ENCODE data around the gene DLG2. TPM values are rescaled to one million over a fixed set of nuclear protein-coding genes. Genes with fewer than 3 reads are reported as not detected.

The DLG2 gene
- total RNA-seq, 1 donor from 2014 or later: 2.4 TPM

DNA sequence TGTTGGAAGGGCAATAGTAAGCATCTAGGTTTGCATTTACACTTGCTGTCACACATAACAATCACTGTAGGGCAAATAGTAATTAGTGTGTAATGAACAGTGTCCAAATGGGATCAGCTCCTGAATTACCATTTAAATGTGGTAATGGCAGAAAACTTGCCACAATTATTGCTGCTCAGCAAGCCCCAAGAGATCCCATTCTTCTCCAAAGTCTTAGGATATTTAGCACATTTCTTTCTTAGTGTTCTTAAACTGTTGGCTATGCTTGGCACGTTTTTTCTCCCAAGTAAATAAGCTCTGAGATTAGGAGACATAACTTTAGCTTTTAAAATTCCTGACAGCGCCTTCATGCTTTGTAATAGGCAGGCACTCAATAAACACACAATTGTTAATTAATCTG lies 1037.0 kb downstream of the DLG2 start:
- Mint-ChIP-seq H3K4me3 (ENCODE audit: low read depth) (no peak overlapping the region), H3K27me3 (peaks cover 4% of the 10 kb centered on the region), H3K27ac (no peak overlapping the region), H3K4me1 (ENCODE audit: low read depth) (peaks cover 16% of the 10 kb centered on the region), H3K9me3 (ENCODE audit: low read depth) (no peaks in the 10 kb centered on the region), H3K36me3 (ENCODE audit: insufficient read depth) (no peaks in the 10 kb centered on the region)
- TF ChIP-seq, protein P1, sequence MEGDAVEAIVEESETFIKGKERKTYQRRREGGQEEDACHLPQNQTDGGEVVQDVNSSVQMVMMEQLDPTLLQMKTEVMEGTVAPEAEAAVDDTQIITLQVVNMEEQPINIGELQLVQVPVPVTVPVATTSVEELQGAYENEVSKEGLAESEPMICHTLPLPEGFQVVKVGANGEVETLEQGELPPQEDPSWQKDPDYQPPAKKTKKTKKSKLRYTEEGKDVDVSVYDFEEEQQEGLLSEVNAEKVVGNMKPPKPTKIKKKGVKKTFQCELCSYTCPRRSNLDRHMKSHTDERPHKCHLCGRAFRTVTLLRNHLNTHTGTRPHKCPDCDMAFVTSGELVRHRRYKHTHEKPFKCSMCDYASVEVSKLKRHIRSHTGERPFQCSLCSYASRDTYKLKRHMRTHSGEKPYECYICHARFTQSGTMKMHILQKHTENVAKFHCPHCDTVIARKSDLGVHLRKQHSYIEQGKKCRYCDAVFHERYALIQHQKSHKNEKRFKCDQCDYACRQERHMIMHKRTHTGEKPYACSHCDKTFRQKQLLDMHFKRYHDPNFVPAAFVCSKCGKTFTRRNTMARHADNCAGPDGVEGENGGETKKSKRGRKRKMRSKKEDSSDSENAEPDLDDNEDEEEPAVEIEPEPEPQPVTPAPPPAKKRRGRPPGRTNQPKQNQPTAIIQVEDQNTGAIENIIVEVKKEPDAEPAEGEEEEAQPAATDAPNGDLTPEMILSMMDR (IDR thresholded peaks at IDR 0.05; ENCODE audit: unreplicated experiment): no peak
- no peak for DNase-seq (ENCODE audit: low spot score, unreplicated experiment)

DNA sequence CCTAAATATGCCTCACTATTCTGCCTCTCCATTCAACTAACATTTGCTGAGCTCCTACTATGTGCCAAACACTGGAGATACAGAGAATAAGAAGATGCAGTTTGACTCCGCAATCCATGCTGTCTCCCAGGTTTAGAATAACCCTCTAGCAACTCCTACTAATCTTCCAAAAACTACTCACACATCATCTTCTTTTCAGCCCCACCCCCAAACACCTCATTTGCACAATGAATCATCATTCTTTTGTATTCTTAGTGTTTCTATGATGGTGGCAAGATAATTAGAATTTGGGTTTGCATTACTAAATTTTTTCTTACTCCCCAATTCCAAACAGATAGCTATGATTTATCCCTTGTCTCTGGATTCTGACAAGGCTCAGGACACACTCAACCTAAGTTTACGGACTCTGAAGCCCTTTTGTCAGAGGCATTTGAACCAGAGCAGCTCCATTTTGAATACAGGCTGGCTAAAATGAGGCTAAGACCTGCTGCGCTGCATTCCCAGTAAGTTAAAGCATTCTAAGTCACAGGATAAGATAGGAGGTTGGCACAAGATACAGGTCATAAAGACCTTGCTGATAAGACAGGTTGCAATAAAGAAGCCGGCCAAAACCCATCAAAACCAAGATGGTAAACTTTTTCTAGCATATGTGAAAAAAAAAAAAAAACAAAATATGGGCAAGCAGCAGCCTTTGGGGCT lies 1038.9 kb downstream of the DLG2 start:
- no peak for DNase-seq (ENCODE audit: low spot score, unreplicated experiment)
- Mint-ChIP-seq H3K4me1 (ENCODE audit: low read depth) (peaks cover 16% of the 10 kb centered on the region), H3K27me3 (peaks cover 4% of the 10 kb centered on the region), H3K36me3 (ENCODE audit: insufficient read depth) (no peaks in the 10 kb centered on the region), H3K9me3 (ENCODE audit: low read depth) (no peaks in the 10 kb centered on the region), H3K27ac (no peak overlapping the region), H3K4me3 (ENCODE audit: low read depth) (no peak overlapping the region)
- TF ChIP-seq, protein P1 (IDR thresholded peaks at IDR 0.05; ENCODE audit: unreplicated experiment): no peak

DNA sequence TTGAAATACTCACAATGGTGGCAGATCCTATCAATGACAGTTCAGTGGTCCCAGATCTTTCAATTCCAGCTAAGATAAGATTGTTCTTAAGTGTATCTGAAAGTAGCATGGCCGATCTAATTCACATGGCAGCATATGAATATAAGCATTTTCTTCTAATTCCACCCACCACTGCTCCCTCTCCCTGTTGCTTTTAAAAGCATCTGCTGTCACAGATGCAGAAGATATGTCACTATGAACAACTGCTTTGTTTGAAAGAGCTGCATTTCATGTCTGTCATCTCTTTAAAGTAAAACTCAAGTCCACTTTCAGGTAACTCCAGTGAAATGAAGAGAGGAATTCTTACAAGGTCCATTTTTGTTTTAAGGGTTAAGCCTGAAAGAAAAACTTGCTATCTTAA lies 1044.0 kb downstream of the DLG2 start:
- H3K4me1 Mint-ChIP-seq (ENCODE audit: low read depth): no peaks in the 10 kb centered on the region
- no peaks in the 10 kb centered on the region for H3K9me3 Mint-ChIP-seq (ENCODE audit: low read depth)

DNA sequence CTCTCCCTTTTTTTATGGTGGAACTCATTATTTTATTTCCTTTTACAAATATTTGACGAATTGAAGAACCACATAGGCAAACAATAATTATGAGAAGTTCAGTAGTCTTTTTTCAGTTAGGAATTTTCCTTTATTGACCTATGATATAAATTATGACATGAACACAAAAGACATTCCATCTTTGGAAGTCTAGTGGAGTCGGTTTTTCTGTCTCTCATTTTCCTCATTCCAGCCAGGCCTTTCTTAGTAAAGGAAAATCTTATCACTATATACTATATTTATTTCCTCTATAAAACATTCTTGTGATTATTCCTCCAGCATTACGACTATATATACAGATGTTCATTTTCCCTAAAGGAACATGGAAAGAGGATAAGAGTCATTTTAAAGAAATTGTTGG lies 1046.1 kb downstream of the DLG2 start:
- Mint-ChIP-seq H3K4me3 (ENCODE audit: low read depth) (no peak overlapping the region), H3K27ac (no peak overlapping the region), H3K9me3 (ENCODE audit: low read depth) (peaks cover 5% of the 10 kb centered on the region), H3K36me3 (ENCODE audit: insufficient read depth) (no peaks in the 10 kb centered on the region), H3K4me1 (ENCODE audit: low read depth) (no peaks in the 10 kb centered on the region), H3K27me3 (no peaks in the 10 kb centered on the region)
- TF ChIP-seq, protein P1 (IDR thresholded peaks at IDR 0.05; ENCODE audit: unreplicated experiment): no peak
- DNase-seq (ENCODE audit: low spot score, unreplicated experiment): no peak

More for the DNA sequence above, 1044.0 kb downstream of the DLG2 start:
- Mint-ChIP-seq H3K4me3 (ENCODE audit: low read depth) (no peak overlapping the region), H3K27ac (no peak overlapping the region), H3K27me3 (peaks cover 4% of the 10 kb centered on the region), H3K36me3 (ENCODE audit: insufficient read depth) (no peaks in the 10 kb centered on the region)
- no peak for DNase-seq (ENCODE audit: low spot score, unreplicated experiment)
- TF ChIP-seq, protein P1 (IDR thresholded peaks at IDR 0.05; ENCODE audit: unreplicated experiment): no peak

- no peaks in the 10 kb centered on the region for H3K4me1 Mint-ChIP-seq (ENCODE audit: low read depth)
- no peaks in the 10 kb centered on the region for H3K36me3 Mint-ChIP-seq (ENCODE audit: insufficient read depth)
- no peak for DNase-seq (ENCODE audit: low spot score, unreplicated experiment)
- TF ChIP-seq, protein P1 (IDR thresholded peaks at IDR 0.05; ENCODE audit: unreplicated experiment): no peak
- H3K4me3 Mint-ChIP-seq (ENCODE audit: low read depth): no peak overlapping the region
- H3K27ac Mint-ChIP-seq: no peak overlapping the region
- H3K27me3 Mint-ChIP-seq: no peaks in the 10 kb centered on the region
- H3K9me3 Mint-ChIP-seq (ENCODE audit: low read depth): peaks cover 5% of the 10 kb centered on the region
Measured at GRCh38 chr11:84580428-84580827, 1046.7 kb downstream of the DLG2 start.
